Gastroesophageal sphincter (tissue), 3 donors: ENCODE data around the gene RAB9A.

Source experiments
- EP300 ChIP-seq: sonication (generic); formaldehyde crosslinking; IDR thresholded peaks from one replicate; pipeline ENCODE4 v1.6.1; 2017; ENCODE audit warnings: antibody characterized with exemption, mild to moderate bottlenecking
- TF ChIP-seq, protein P1 (sequence below), 4 experiments: fragments of 200-600 bp in 2 of 4; fragments of 450-650 bp in 2 of 4; sonication (generic) in 1 of 4; IDR thresholded peaks; one replicate each; pipeline ENCODE4 v1.5.1; 2017 to 2019; ENCODE audit warnings: antibody characterized with exemption in 4 of 4, mild to moderate bottlenecking in 2 of 4, moderate library complexity in 2 of 4

- TF ChIP-seq, protein P1, sequence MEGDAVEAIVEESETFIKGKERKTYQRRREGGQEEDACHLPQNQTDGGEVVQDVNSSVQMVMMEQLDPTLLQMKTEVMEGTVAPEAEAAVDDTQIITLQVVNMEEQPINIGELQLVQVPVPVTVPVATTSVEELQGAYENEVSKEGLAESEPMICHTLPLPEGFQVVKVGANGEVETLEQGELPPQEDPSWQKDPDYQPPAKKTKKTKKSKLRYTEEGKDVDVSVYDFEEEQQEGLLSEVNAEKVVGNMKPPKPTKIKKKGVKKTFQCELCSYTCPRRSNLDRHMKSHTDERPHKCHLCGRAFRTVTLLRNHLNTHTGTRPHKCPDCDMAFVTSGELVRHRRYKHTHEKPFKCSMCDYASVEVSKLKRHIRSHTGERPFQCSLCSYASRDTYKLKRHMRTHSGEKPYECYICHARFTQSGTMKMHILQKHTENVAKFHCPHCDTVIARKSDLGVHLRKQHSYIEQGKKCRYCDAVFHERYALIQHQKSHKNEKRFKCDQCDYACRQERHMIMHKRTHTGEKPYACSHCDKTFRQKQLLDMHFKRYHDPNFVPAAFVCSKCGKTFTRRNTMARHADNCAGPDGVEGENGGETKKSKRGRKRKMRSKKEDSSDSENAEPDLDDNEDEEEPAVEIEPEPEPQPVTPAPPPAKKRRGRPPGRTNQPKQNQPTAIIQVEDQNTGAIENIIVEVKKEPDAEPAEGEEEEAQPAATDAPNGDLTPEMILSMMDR (IDR thresholded peaks at IDR 0.05), result no peak
- TF ChIP-seq EP300, result no peak
Observed at GRCh38 chrX:13693341-13693961, 4.5 kb downstream of the RAB9A start.
